OCI-LY3 (cell line): ENCODE results near the gene CNTN1.

Source experiments
- H2AFZ ChIP-seq: fragments of 200-600, 300-600 bp; shearing (Covaris generic); 2 replicates; pipeline ENCODE4 v1.6.0; 2014; ENCODE audit warnings: antibody characterized with exemption, low read depth, low read length
- H3K27ac ChIP-seq: fragments of 200-600, 300-600 bp; sonication (generic); 2 replicates; pipeline ENCODE4 v1.5.1; 2014; ENCODE audit warnings: mild to moderate bottlenecking, low read length, moderate library complexity, mixed read lengths
- H3K27me3 ChIP-seq: fragments of 200-600, 300-600 bp; sonication (generic); 2 replicates; pipeline ENCODE4 v1.6.1; 2014; ENCODE audit warnings: low read depth, low read length, mixed read lengths
- H3K36me3 ChIP-seq: fragments of 200-600, 300-600 bp; sonication (generic); replicated peaks from 2 replicates; pipeline ENCODE3; 2014; ENCODE audit warnings: low read depth, low read length, mixed read lengths
- H3K4me1 ChIP-seq: fragments of 300-600, 200-600 bp; sonication (generic); 2 replicates; pipeline ENCODE4 v1.6.1; 2014; ENCODE audit warnings: low read length, mixed read lengths
- H3K4me2 ChIP-seq: fragments of 200-600, 300-600 bp; sonication (generic); 2 replicates; pipeline ENCODE4 v1.6.1; 2014; ENCODE audit warnings: low read length, mixed read lengths
- H3K4me3 ChIP-seq: fragments of 300-600, 200-600 bp; sonication (generic); 2 replicates; pipeline ENCODE4 v1.5.1; 2014; ENCODE audit warnings: antibody characterized with exemption, mild to moderate bottlenecking, low read length, moderate library complexity
- H3K79me2 ChIP-seq: fragments of 300-600, 200-600 bp; shearing (Covaris generic); 2 replicates; pipeline ENCODE4 v1.6.1; 2014; ENCODE audit warnings: mild to moderate bottlenecking, low read length, mixed read lengths
- H3K9ac ChIP-seq: fragments of 300-600, 200-600 bp; shearing (Covaris generic); 2 replicates; pipeline ENCODE4 v1.6.0; 2014; ENCODE audit warnings: mild to moderate bottlenecking, low read length, moderate library complexity
- H3K9me3 ChIP-seq: fragments of 200-600, 300-600 bp; shearing (Covaris generic); 2 replicates; pipeline ENCODE4 v1.6.1; 2014; ENCODE audit warnings: low read length, mixed read lengths; ENCODE audit not compliant: insufficient read depth
- H4K20me1 ChIP-seq: fragments of 200-600, 300-600 bp; sonication (generic); 2 replicates; pipeline ENCODE4 v1.6.1; 2016; ENCODE audit warnings: low read length, mixed read lengths; ENCODE audit not compliant: insufficient read depth
- CTCF ChIP-seq: fragments of 200-600, 300-600 bp; sonication (generic); IDR thresholded peaks from 2 replicates; pipeline ENCODE4 v1.5.1; 2014; ENCODE audit warnings: antibody characterized with exemption, low read length, low read depth
- EZH2phosphoT487 ChIP-seq: fragments of 200-600 bp; shearing (Covaris generic); IDR thresholded peaks from 2 replicates; pipeline ENCODE4 v1.6.1; 2018; ENCODE audit warnings: antibody characterized with exemption, mixed run types, low read depth

The CNTN1 gene

GRCh38 chr12:41055875-41056577 is 363.8 kb downstream of the CNTN1 start:
- H3K4me3 ChIP-seq, result no peak overlapping the region
- no peak overlapping the region for H3K4me2 ChIP-seq
- TF ChIP-seq EZH2phosphoT487 (no peak), CTCF (no peak)
- H3K4me1 ChIP-seq, result no peaks in the 10 kb centered on the region
- no peaks in the 10 kb centered on the region for H3K79me2 ChIP-seq
- H3K27me3 ChIP-seq, result no peaks in the 10 kb centered on the region
- H3K9ac ChIP-seq, result no peak overlapping the region
- H3K27ac ChIP-seq, result no peak overlapping the region
- H3K36me3 ChIP-seq, result no peaks in the 10 kb centered on the region
- no peaks in the 10 kb centered on the region for H3K9me3 ChIP-seq
- no peaks in the 10 kb centered on the region for H4K20me1 ChIP-seq
- no peak overlapping the region for H2AFZ ChIP-seq

GRCh38 chr12:41058266-41058665 is 366.0 kb downstream of the CNTN1 start:
- no peak overlapping the region for H3K9ac ChIP-seq
- no peaks in the 10 kb centered on the region for H3K79me2 ChIP-seq
- H3K9me3 ChIP-seq, result no peaks in the 10 kb centered on the region
- no peak overlapping the region for H2AFZ ChIP-seq
- no peak overlapping the region for H3K4me2 ChIP-seq
- H3K36me3 ChIP-seq, result no peaks in the 10 kb centered on the region
- no peaks in the 10 kb centered on the region for H3K27me3 ChIP-seq
- no peak for TF ChIP-seq CTCF
- no peaks in the 10 kb centered on the region for H3K4me1 ChIP-seq
- no peaks in the 10 kb centered on the region for H4K20me1 ChIP-seq
- H3K4me3 ChIP-seq, result no peak overlapping the region
- H3K27ac ChIP-seq, result no peak overlapping the region

- no peaks in the 10 kb centered on the region for H4K20me1 ChIP-seq
Observed at GRCh38 chr12:41061192-41061591, 369.0 kb downstream of the CNTN1 start.

GRCh38 chr12:41064411-41064810 is 372.2 kb downstream of the CNTN1 start:
- TF ChIP-seq EZH2phosphoT487, result no peak
- TF ChIP-seq CTCF, result no peak
- H3K36me3 ChIP-seq, result no peaks in the 10 kb centered on the region
- no peak overlapping the region for H3K9ac ChIP-seq

More at GRCh38 chr12:41061192-41061591, 369.0 kb downstream of the CNTN1 start:
- Histone ChIP-seq H3K9me3 (no peaks in the 10 kb centered on the region), H3K4me1 (no peaks in the 10 kb centered on the region), H3K27ac (no peak overlapping the region), H3K79me2 (no peaks in the 10 kb centered on the region), H2AFZ (no peak overlapping the region), H3K4me3 (no peak overlapping the region), H3K27me3 (no peaks in the 10 kb centered on the region), H3K36me3 (no peaks in the 10 kb centered on the region), H3K4me2 (no peak overlapping the region), H3K9ac (no peak overlapping the region)
- TF ChIP-seq CTCF (no peak), EZH2phosphoT487 (no peak)

More at GRCh38 chr12:41064411-41064810, 372.2 kb downstream of the CNTN1 start:
- H3K79me2 ChIP-seq, result no peaks in the 10 kb centered on the region
- H3K4me3 ChIP-seq, result no peak overlapping the region
- H2AFZ ChIP-seq, result no peak overlapping the region
- no peak overlapping the region for H3K4me2 ChIP-seq
- no peaks in the 10 kb centered on the region for H3K9me3 ChIP-seq
- H3K27ac ChIP-seq, result no peak overlapping the region
- no peaks in the 10 kb centered on the region for H4K20me1 ChIP-seq
- H3K27me3 ChIP-seq, result no peaks in the 10 kb centered on the region
- H3K4me1 ChIP-seq, result 0 out of 2 replicates have a peak, but pooled peaks cover 2% of the 10 kb centered on the region
